Neural cell (in vitro differentiated cells): ENCODE results near the gene PPFIA1. TPM values are rescaled to one million over a fixed set of nuclear protein-coding genes. Genes with fewer than 3 reads are reported as not detected.

ENCODE experiments used
- H2AFZ ChIP-seq: fragments of 200-600, 300-800 bp; sonication (generic), shearing (Covaris generic); 2 replicates; pipeline ENCODE4 v1.6.0; 2014; ENCODE audit warnings: low read depth, mild to moderate bottlenecking, antibody characterized with exemption, low read length, moderate library complexity
- H3F3A ChIP-seq: fragments of 200-600 bp; shearing (Covaris generic); 2 replicates; pipeline ENCODE4 v1.6.1; 2016; ENCODE audit warnings: mild to moderate bottlenecking, moderate library complexity, mixed read lengths, antibody characterized with exemption, low read length; ENCODE audit not compliant: insufficient read depth, poor library complexity, severe bottlenecking
- H3K27ac ChIP-seq: fragments of 200-600, 300-800 bp; sonication (generic), shearing (Covaris generic); 2 replicates; pipeline ENCODE4 v1.5.1; 2014; ENCODE audit warnings: mild to moderate bottlenecking, low read length, moderate library complexity
- H3K27me3 ChIP-seq: fragments of 300-800, 200-600 bp; sonication (generic), shearing (Covaris generic); 2 replicates; pipeline ENCODE4 v1.6.0; 2014; ENCODE audit warnings: mild to moderate bottlenecking, low read depth, low read length, moderate library complexity; ENCODE audit not compliant: insufficient read depth
- H3K36me3 ChIP-seq: fragments of 300-800, 200-600 bp; sonication (generic), shearing (Covaris generic); 2 replicates; pipeline ENCODE4 v1.5.1; 2014; ENCODE audit warnings: mild to moderate bottlenecking, antibody characterized with exemption, low read length, moderate library complexity; ENCODE audit not compliant: insufficient read depth
- H3K4me2 ChIP-seq: fragments of 300-800, 200-600 bp; sonication (generic), shearing (Covaris generic); 2 replicates; pipeline ENCODE4 v1.6.0; 2014; ENCODE audit warnings: mild to moderate bottlenecking, low read length
- H3K4me3 ChIP-seq: fragments of 300-800, 200-600 bp; sonication (generic), shearing (Covaris generic); 2 replicates; pipeline ENCODE4 v1.5.1; 2014; ENCODE audit warnings: mild to moderate bottlenecking, low read length, moderate library complexity
- H3K79me2 ChIP-seq: fragments of 200-600 bp; shearing (Covaris generic); replicated peaks from 2 replicates; pipeline ENCODE4 v1.6.0; 2014; ENCODE audit warnings: mild to moderate bottlenecking, low read length, moderate library complexity; ENCODE audit not compliant: insufficient read depth
- H3K9ac ChIP-seq: fragments of 300-800, 200-600 bp; sonication (generic), shearing (Covaris generic); 2 replicates; pipeline ENCODE4 v1.6.1; 2016; ENCODE audit warnings: mild to moderate bottlenecking, low read length, mixed read lengths
- H3K9me2 ChIP-seq: fragments of 200-600 bp; shearing (Covaris generic); 2 replicates; pipeline ENCODE4 v1.6.1; 2016; ENCODE audit warnings: mild to moderate bottlenecking, low read length, mixed read lengths; ENCODE audit not compliant: insufficient read depth
- H3K9me3 ChIP-seq: fragments of 200-600, 300-800 bp; sonication (generic), shearing (Covaris generic); 2 replicates; pipeline ENCODE4 v1.6.1; 2016; ENCODE audit warnings: mild to moderate bottlenecking, mixed run types, low read length, moderate library complexity, mixed read lengths
- H4K20me1 ChIP-seq: fragments of 200-600 bp; shearing (Covaris generic); 2 replicates; pipeline ENCODE4 v1.6.1; 2016; ENCODE audit warnings: mild to moderate bottlenecking, mixed run types; ENCODE audit not compliant: insufficient read depth
- EP300 ChIP-seq: fragments of 450-650 bp; conservative IDR thresholded peaks from 2 replicates; pipeline ENCODE4 v1.6.1; 2014; ENCODE audit warnings: antibody characterized with exemption, mild to moderate bottlenecking, moderate library complexity; ENCODE audit not compliant: poor library complexity, severe bottlenecking
- EZH2 ChIP-seq: fragments of 200-600, 300-800 bp; shearing (Covaris generic), sonication (generic); IDR thresholded peaks from 2 replicates; pipeline ENCODE4 v1.6.1; 2014; ENCODE audit warnings: antibody characterized with exemption, low read length, borderline replicate concordance, mild to moderate bottlenecking; ENCODE audit not compliant: insufficient read depth, poor library complexity, severe bottlenecking
- MXI1 ChIP-seq: fragments of 450-650 bp; conservative IDR thresholded peaks from 2 replicates; pipeline ENCODE4 v1.6.1; 2014; ENCODE audit warnings: antibody characterized with exemption, mild to moderate bottlenecking; ENCODE audit not compliant: poor library complexity, severe bottlenecking
- POLR2AphosphoS5 ChIP-seq: IDR thresholded peaks from 2 replicates; pipeline ENCODE4 v1.6.1; 2012
- RAD21 ChIP-seq: fragments of 450-650 bp; conservative IDR thresholded peaks from 2 replicates; pipeline ENCODE4 v1.6.1; 2014; ENCODE audit warnings: antibody characterized with exemption, mild to moderate bottlenecking, moderate library complexity
- SMC3 ChIP-seq: fragments of 450-650 bp; conservative IDR thresholded peaks from 2 replicates; pipeline ENCODE4 v1.6.1; 2014; ENCODE audit warnings: antibody characterized with exemption, mild to moderate bottlenecking, moderate library complexity; ENCODE audit not compliant: poor library complexity
- TAF1 ChIP-seq: IDR thresholded peaks from 2 replicates; pipeline ENCODE4 v1.6.1; 2012; ENCODE audit warnings: low read depth
- polyA plus RNA-seq: library from polyadenylated mRNA; depleted of rRNA; stranded (reverse); fragments of >200 nt; gene quantifications from 2 replicates; pipeline ENCODE4 v1.2.3, GENCODE V29; 2014
- TF ChIP-seq, protein P1 (sequence below): fragments of 450-650 bp; IDR thresholded peaks from 2 replicates; pipeline ENCODE4 v1.5.1; 2014; ENCODE audit warnings: antibody characterized with exemption, mild to moderate bottlenecking, moderate library complexity; ENCODE audit not compliant: poor library complexity, severe bottlenecking
- TF ChIP-seq, protein P2 (sequence below): IDR thresholded peaks from 2 replicates; pipeline ENCODE4 v1.6.1; 2012; ENCODE audit warnings: borderline replicate concordance

The PPFIA1 gene
- polyA plus RNA-seq, 1 donor from 2014 or later = 48.9 TPM

DNA sequence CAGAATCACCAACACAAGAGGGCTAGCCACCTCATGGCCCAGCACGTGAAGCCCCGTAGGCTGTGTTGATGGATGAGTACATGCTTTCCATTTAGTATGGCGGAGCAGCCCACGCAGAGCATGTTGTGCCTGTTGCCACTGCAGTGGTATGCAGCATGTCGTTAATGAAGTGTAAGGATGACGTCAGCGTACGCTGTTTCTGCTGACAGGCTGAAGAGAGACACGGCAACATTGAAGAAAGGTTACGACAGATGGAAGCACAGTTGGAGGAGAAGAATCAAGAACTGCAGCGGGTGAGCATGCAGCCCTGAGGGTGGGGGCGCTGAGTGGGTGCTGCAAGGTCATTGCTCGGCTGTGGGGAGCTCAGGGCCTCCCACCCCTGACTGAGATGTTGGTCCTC is 62.8 kb downstream of the PPFIA1 start:
- Histone ChIP-seq H4K20me1 (no peaks in the 10 kb centered on the region), H3K27ac (no peak overlapping the region), H3K9ac (no peak overlapping the region), H3K79me2 (no peaks in the 10 kb centered on the region), H3K4me3 (no peak overlapping the region), H3K4me2 (no peak overlapping the region), H2AFZ (no peak overlapping the region), H3K27me3 (no peaks in the 10 kb centered on the region), H3K9me2 (no peaks in the 10 kb centered on the region), H3K36me3 (peaks cover 10% of the 10 kb centered on the region), H3F3A (no peaks in the 10 kb centered on the region), H3K9me3 (no peaks in the 10 kb centered on the region)
- TF ChIP-seq SMC3 = no peak
- no peak for TF ChIP-seq EZH2
- TF ChIP-seq RAD21 = no peak
- TF ChIP-seq, protein P1, sequence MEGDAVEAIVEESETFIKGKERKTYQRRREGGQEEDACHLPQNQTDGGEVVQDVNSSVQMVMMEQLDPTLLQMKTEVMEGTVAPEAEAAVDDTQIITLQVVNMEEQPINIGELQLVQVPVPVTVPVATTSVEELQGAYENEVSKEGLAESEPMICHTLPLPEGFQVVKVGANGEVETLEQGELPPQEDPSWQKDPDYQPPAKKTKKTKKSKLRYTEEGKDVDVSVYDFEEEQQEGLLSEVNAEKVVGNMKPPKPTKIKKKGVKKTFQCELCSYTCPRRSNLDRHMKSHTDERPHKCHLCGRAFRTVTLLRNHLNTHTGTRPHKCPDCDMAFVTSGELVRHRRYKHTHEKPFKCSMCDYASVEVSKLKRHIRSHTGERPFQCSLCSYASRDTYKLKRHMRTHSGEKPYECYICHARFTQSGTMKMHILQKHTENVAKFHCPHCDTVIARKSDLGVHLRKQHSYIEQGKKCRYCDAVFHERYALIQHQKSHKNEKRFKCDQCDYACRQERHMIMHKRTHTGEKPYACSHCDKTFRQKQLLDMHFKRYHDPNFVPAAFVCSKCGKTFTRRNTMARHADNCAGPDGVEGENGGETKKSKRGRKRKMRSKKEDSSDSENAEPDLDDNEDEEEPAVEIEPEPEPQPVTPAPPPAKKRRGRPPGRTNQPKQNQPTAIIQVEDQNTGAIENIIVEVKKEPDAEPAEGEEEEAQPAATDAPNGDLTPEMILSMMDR = no peak
- TF ChIP-seq EP300 = no peak
- no peak for TF ChIP-seq POLR2AphosphoS5
- TF ChIP-seq TAF1 = no peak
- TF ChIP-seq, protein P2, sequence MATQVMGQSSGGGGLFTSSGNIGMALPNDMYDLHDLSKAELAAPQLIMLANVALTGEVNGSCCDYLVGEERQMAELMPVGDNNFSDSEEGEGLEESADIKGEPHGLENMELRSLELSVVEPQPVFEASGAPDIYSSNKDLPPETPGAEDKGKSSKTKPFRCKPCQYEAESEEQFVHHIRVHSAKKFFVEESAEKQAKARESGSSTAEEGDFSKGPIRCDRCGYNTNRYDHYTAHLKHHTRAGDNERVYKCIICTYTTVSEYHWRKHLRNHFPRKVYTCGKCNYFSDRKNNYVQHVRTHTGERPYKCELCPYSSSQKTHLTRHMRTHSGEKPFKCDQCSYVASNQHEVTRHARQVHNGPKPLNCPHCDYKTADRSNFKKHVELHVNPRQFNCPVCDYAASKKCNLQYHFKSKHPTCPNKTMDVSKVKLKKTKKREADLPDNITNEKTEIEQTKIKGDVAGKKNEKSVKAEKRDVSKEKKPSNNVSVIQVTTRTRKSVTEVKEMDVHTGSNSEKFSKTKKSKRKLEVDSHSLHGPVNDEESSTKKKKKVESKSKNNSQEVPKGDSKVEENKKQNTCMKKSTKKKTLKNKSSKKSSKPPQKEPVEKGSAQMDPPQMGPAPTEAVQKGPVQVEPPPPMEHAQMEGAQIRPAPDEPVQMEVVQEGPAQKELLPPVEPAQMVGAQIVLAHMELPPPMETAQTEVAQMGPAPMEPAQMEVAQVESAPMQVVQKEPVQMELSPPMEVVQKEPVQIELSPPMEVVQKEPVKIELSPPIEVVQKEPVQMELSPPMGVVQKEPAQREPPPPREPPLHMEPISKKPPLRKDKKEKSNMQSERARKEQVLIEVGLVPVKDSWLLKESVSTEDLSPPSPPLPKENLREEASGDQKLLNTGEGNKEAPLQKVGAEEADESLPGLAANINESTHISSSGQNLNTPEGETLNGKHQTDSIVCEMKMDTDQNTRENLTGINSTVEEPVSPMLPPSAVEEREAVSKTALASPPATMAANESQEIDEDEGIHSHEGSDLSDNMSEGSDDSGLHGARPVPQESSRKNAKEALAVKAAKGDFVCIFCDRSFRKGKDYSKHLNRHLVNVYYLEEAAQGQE = no peak
- TF ChIP-seq MXI1 = no peak

DNA sequence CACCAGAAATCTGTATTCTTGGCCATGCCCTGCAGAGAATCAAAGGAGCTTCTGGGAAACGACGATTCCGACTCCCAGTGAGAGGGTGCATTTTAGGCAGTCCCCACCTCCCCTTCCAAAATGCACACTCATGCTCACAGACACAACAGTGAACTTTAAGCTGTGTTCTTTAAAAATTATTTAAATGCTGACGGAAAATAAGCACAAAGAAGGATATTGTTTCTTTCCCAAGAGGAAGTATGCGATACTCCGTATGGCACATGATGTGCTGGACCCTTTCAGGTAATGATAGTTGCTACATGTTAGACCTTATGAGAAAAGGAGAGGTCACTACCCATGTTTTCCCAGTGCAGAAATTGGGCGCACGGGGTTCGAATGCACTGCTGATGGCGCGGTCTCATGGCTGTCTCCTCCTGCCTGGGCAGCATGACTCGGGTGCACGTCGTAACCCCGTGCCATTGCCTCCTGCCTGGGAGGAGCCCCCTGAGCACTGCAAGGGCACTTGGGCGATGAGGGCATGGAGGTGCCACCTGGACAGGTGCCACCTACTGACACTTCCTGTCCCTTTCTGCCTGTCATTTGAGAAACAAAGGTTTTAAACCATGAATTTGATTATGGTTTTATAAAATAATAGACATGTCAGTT is 64.0 kb downstream of the PPFIA1 start:
- H3K4me2 ChIP-seq = no peak overlapping the region
- peaks cover 10% of the 10 kb centered on the region for H3K36me3 ChIP-seq
- no peaks in the 10 kb centered on the region for H3F3A ChIP-seq
- H3K9me3 ChIP-seq = no peaks in the 10 kb centered on the region
- TF ChIP-seq MXI1 (no peak), EP300 (no peak), TAF1 (no peak), EZH2 (no peak), POLR2AphosphoS5 (no peak), RAD21 (no peak), SMC3 (no peak)
- TF ChIP-seq, protein P2 = no peak
- TF ChIP-seq, protein P1 = no peak
- no peak overlapping the region for H3K9ac ChIP-seq
- H3K9me2 ChIP-seq = no peaks in the 10 kb centered on the region
- no peak overlapping the region for H2AFZ ChIP-seq
- no peaks in the 10 kb centered on the region for H4K20me1 ChIP-seq
- H3K79me2 ChIP-seq = no peaks in the 10 kb centered on the region
- H3K27ac ChIP-seq = no peak overlapping the region
- H3K4me3 ChIP-seq = no peak overlapping the region
- H3K27me3 ChIP-seq = no peaks in the 10 kb centered on the region
